K562 (cell line): ENCODE results near the gene ACHE. TPM values are rescaled to one million over a fixed set of nuclear protein-coding genes. Genes with fewer than 3 reads are reported as not detected.

Experiments used
- BACH1 ChIP-seq: fragments of 200-800 bp; sonication (Bioruptor generic); IDR thresholded peaks from 2 replicates; pipeline ENCODE4 v1.6.1; 2016; ENCODE audit warnings: missing genetic modification characterization, missing compliant biosample characterization
- CREBBP ChIP-seq: IDR thresholded peaks from one replicate; pipeline ENCODE4 v1.6.1; 2012; ENCODE audit warnings: low read depth, mild to moderate bottlenecking, control low read depth, inconsistent platforms, low read length
- CTCF ChIP-seq, 3 experiments: IDR thresholded peaks in 2 of 3; conservative IDR thresholded peaks in 1 of 3; 2 replicates each; pipeline ENCODE4 v1.5.1; 2011 to 2012; ENCODE audit warnings: low read length in 3 of 3, mild to moderate bottlenecking in 3 of 3, control low read depth in 2 of 3, improper control_type of control experiment in 1 of 3, inconsistent platforms in 1 of 3, low read depth in 1 of 3, mixed read lengths in 1 of 3, moderate library complexity in 1 of 3; ENCODE audit not compliant: insufficient read depth in 2 of 3
- CXXC5 ChIP-seq: fragments of 250-450 bp; sonication (Bioruptor Pico); IDR thresholded peaks from 2 replicates; pipeline ENCODE4 v1.8.0; 2022; ENCODE audit warnings: inconsistent platforms, mild to moderate bottlenecking, moderate library complexity
- GTF2A2 ChIP-seq: IDR thresholded peaks from 2 replicates; pipeline ENCODE4 v1.6.1; 2016; ENCODE audit warnings: mild to moderate bottlenecking, missing genetic modification characterization, missing compliant biosample characterization
- HDGF ChIP-seq: fragments of 450-650 bp; IDR thresholded peaks from 2 replicates; pipeline ENCODE4 v1.6.1; 2016
- KDM4B ChIP-seq, 2 experiments: fragments of 450-650 bp in 1 of 2; sonication (generic) in 1 of 2; IDR thresholded peaks; 2 replicates each; pipeline ENCODE4 v1.6.1; 2016 to 2017; ENCODE audit warnings: borderline replicate concordance in 2 of 2, antibody characterized with exemption in 1 of 2, low read depth in 1 of 2, mild to moderate bottlenecking in 1 of 2
- MNT ChIP-seq, 2 experiments: fragments of 450-650 bp; conservative IDR thresholded peaks; 2 replicates each; pipeline ENCODE4 v1.6.1; 2017; ENCODE audit warnings: mild to moderate bottlenecking in 2 of 2, moderate library complexity in 2 of 2
- MXI1 ChIP-seq: IDR thresholded peaks from 2 replicates; pipeline ENCODE4 v1.6.1; 2011; ENCODE audit warnings: low read depth, mild to moderate bottlenecking, improper control_type of control experiment, low read length
- SIRT6 ChIP-seq: IDR thresholded peaks from one replicate; pipeline ENCODE4 v1.6.1; 2012; ENCODE audit warnings: low read depth, mild to moderate bottlenecking, control low read depth, inconsistent platforms, low read length, moderate library complexity
- TAF1 ChIP-seq: IDR thresholded peaks from 2 replicates; pipeline ENCODE4 v1.6.1; 2011; ENCODE audit warnings: mild to moderate bottlenecking, low read length, moderate library complexity; ENCODE audit not compliant: insufficient read depth, control insufficient read depth, severe bottlenecking; ENCODE audit errors: extremely low read depth
- ZBTB9 ChIP-seq: fragments of 450-650 bp; formaldehyde crosslinking; IDR thresholded peaks from 2 replicates; pipeline ENCODE4 v1.4.0; 2020; ENCODE audit warnings: mild to moderate bottlenecking, moderate library complexity
- ZKSCAN1 ChIP-seq: fragments of 150-350 bp; IDR thresholded peaks from 2 replicates; pipeline ENCODE4 v1.6.1; 2016; ENCODE audit warnings: low read depth, low read length
- ZNF511 ChIP-seq: sonication (generic); formaldehyde crosslinking; IDR thresholded peaks from 2 replicates; pipeline ENCODE4 v1.8.0; 2022; ENCODE audit warnings: mild to moderate bottlenecking, missing genetic modification reagents
- ZNF655 ChIP-seq: fragments of 250-450 bp; sonication (Bioruptor Pico); IDR thresholded peaks from 2 replicates; pipeline ENCODE4 v1.5.0; 2021
- ZNF699 ChIP-seq: fragments of 250-450 bp; sonication (Bioruptor Pico); IDR thresholded peaks from 2 replicates; pipeline ENCODE4 v1.8.0; 2021; ENCODE audit warnings: mild to moderate bottlenecking, moderate library complexity; ENCODE audit not compliant: insufficient replicate concordance
- polyA plus RNA-seq, 8 experiments: library from polyadenylated mRNA; depleted of rRNA in 4 of 8; stranded (reverse) in 5 of 8; unstranded in 3 of 8; fragments of >200 nt; fragmentation: Nextera tagmentation in 2 of 8; fragmentation: Illumina TruSeq in 1 of 8; extraction: Ambion mirVana in 2 of 8; extraction: Trizol in 1 of 8; gene quantifications; 2 replicates each; pipeline versions ENCODE4 v1.2.1 to v1.2.3, GENCODE V29; 2011 to 2014; ENCODE audit warnings: inconsistent platforms in 1 of 8, missing spikeins in 1 of 8
- total RNA-seq, 7 experiments: library from RNA; depleted of rRNA in 6 of 7; stranded (reverse); fragments of >200 nt in 6 of 7; fragmentation: Illumina TruSeq in 2 of 7; extraction: Trizol in 2 of 7; gene quantifications; 2 replicates each; pipeline versions ENCODE4 v1.2.1 to v1.2.3, GENCODE V29; 2011 to 2021; ENCODE audit warnings: low replicate concordance in 1 of 7

ACHE gene
- total and polyA plus RNA-seq, 9 of the 15 experiments (the other 6 are each of a cell fraction or from before 2014, with no cell fraction given) = 0.04 to 8.8 (median 1.9) TPM

GRCh38 chr7:100867776-100868485, 27.8 kb downstream of the ACHE start (continued):
- TF ChIP-seq CTCF (IDR thresholded peaks at IDR 0.05 in 2 of 3, conservative IDR thresholded peaks at IDR 0.05 in 1 of 3; ENCODE audit: insufficient read depth in 2 of 3, low read depth in 1 of 3, low read length in 3 of 3) (no peak), MNT (conservative IDR thresholded peaks at IDR 0.05) (0 out of 4 replicates have a peak, but pooled peaks of 1 of the 2 experiments have one; percentile 42), ZNF699 (CRISPR knock-in tag) (no peak), TAF1 (peak; percentile 10), MXI1 (no peak), SIRT6 (no peak), CXXC5 (CRISPR knock-in tag) (no peak), ZBTB9 (CRISPR knock-in tag) (peak; percentile 61; the same call in 1 of the 2 replicates), KDM4B (IDR thresholded peaks at IDR 0.05; ENCODE audit: borderline replicate concordance in 2 of 2, low read depth in 1 of 2) (no peak), HDGF (no peak), CREBBP (no peak), ZNF655 (CRISPR knock-in tag) (no peak), GTF2A2 (tag) (no peak), ZKSCAN1 (no peak), BACH1 (no peak), ZNF511 (CRISPR knock-in tag) (no peak; the same call in 1 of the 2 replicates)
